ENCODE results near the gene WAC. TPM values are rescaled to one million over a fixed set of nuclear protein-coding genes. Genes with fewer than 3 reads are reported as not detected.
A peak's percentile ranks its signal among the peaks of the same experiment; 100 is the strongest.

WAC gene
- total and polyA plus RNA-seq, 9 of the 15 experiments (the other 6 are each of a cell fraction or from before 2014, with no cell fraction given): 24.8 to 123 (median 78.2) TPM

- TF ChIP-seq ZBTB43 (CRISPR knock-in tag; IDR thresholded peaks at IDR 0.05) (no peak), ZMIZ1 (IDR thresholded peaks at IDR 0.05; ENCODE audit: low read depth in 2 of 2, low read length in 2 of 2) (no peak)
Measured at GRCh38 chr10:28627102-28627501, 94.2 kb downstream of the WAC start (continued).

DNA sequence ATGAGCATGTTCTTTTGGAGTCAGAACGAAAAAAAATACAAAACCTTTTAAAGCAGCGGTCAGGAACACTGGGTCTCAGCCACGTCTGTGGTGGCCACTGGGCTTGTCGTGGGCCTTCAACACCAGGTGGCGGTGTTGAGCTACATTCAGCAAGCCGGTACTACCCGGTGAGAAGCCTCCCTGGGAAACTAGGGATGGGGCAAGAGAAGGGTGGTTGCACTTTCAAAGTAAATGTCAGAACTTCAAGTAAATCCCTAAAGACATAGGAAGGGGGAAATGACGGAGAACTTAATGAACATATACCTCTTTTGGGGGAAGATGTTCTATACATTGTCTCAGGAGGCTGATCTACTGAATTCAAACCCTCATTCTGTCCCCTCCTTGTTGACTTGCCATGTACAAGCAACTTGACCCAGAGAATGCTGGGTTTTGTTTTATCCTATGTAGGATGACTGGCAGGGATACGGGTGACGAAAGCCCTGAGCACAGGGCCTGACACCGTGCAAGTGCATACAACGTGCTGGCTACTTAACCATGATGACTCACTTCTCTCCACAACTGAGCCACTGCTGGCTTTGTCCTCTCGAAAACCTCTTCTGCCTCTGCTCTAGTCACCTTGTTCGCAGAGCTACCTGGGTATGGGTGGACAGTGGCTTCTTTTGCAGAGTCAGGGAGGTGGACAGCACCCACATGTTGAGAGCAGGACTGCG is 95.4 kb downstream of the WAC start:
- CTCF ChIA-PET (ENCODE audit: low intra/inter-chr PET ratio): interaction anchor here (0.5 to 2.1 kb wide), 7 partner anchors 20 to 676 kb away, joined by 3 to 13 read pairs (median 5); no protein-coding TSS in a partner anchor
- no peak overlapping the region; the same call in 1 of the 2 replicates for H3K4me2 ChIP-seq (ENCODE audit: insufficient read depth, low read length)
- TF ChIP-seq, protein P1, sequence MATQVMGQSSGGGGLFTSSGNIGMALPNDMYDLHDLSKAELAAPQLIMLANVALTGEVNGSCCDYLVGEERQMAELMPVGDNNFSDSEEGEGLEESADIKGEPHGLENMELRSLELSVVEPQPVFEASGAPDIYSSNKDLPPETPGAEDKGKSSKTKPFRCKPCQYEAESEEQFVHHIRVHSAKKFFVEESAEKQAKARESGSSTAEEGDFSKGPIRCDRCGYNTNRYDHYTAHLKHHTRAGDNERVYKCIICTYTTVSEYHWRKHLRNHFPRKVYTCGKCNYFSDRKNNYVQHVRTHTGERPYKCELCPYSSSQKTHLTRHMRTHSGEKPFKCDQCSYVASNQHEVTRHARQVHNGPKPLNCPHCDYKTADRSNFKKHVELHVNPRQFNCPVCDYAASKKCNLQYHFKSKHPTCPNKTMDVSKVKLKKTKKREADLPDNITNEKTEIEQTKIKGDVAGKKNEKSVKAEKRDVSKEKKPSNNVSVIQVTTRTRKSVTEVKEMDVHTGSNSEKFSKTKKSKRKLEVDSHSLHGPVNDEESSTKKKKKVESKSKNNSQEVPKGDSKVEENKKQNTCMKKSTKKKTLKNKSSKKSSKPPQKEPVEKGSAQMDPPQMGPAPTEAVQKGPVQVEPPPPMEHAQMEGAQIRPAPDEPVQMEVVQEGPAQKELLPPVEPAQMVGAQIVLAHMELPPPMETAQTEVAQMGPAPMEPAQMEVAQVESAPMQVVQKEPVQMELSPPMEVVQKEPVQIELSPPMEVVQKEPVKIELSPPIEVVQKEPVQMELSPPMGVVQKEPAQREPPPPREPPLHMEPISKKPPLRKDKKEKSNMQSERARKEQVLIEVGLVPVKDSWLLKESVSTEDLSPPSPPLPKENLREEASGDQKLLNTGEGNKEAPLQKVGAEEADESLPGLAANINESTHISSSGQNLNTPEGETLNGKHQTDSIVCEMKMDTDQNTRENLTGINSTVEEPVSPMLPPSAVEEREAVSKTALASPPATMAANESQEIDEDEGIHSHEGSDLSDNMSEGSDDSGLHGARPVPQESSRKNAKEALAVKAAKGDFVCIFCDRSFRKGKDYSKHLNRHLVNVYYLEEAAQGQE (IDR thresholded peaks at IDR 0.05; ENCODE audit: borderline replicate concordance): peak; percentile 86
- TF ChIP-seq, protein P1 (CRISPR knock-in tag; IDR thresholded peaks at IDR 0.05; ENCODE audit: low read depth): no peak
- TF ChIP-seq RAD21 (CRISPR knock-in tag; conservative IDR thresholded peaks at IDR 0.05 in 1 of 2, IDR thresholded peaks at IDR 0.05 in 1 of 2): peak; percentile 91 to 97

More for the DNA sequence above, 95.4 kb downstream of the WAC start:
- in situ Hi-C loops (cut with MboI): no loop called here
- no peaks in the 10 kb centered on the region for H3K36me3 ChIP-seq (ENCODE audit: control insufficient read depth, insufficient read depth, low read length)
- H4K20me1 ChIP-seq (replicated peaks; ENCODE audit: control insufficient read depth, insufficient read depth, low read length): peaks cover 8% of the 10 kb centered on the region; the same call in 1 of the 2 replicates
- POLR2A ChIA-PET: interaction anchor here (0.6 to 1.5 kb wide), 8 partner anchors 8 to 833 kb away, joined by 3 to 4 read pairs (median 4); no protein-coding TSS in a partner anchor
- H2AFZ ChIP-seq (ENCODE audit: low read depth, low read length): no peak overlapping the region
- peaks cover 15 to 48% of the 10 kb centered on the region in 2 experiments; a peak in 4 of 5 replicates for H3K27me3 ChIP-seq (ENCODE audit: control insufficient read depth in 2 of 2, insufficient read depth in 2 of 2, low read length in 2 of 2)
- H3K9me3 ChIP-seq (replicated peaks; ENCODE audit: control insufficient read depth, insufficient read depth, low read depth, low read length): no peaks in the 10 kb centered on the region
- H3K27ac ChIP-seq (ENCODE audit: extremely low read depth, low read depth, low read length): no peak overlapping the region
- ATAC-seq (peak; percentile 96), FAIRE-seq (peak; percentile 94), DNase-seq (ENCODE audit: extremely low read depth in 1 of 4, low spot score in 3 of 4) (peak; percentile 82 to 88 (median 87))
- H3K79me2 ChIP-seq (ENCODE audit: control insufficient read depth, insufficient read depth, low read length): no peaks in the 10 kb centered on the region
- WGBS (ENCODE audit: insufficient coverage, low coverage, missing lambda C conversion rate): under 1% methylated on average over 15 of the region's 15 CpGs
- H3K9ac ChIP-seq (ENCODE audit: insufficient read depth in 1 of 2, low read depth in 2 of 2, low read length in 2 of 2): no peak overlapping the region
- intact Hi-C loops (cut with micrococcal nuclease): loop anchor here (5.0 to 10.0 kb wide), 3 partner anchors 34 to 674 kb away; no protein-coding TSS in a partner anchor
- no peak overlapping the region for H3K4me3 ChIP-seq
- no peaks in the 10 kb centered on the region; a peak in 1 of 5 replicates for H3K4me1 ChIP-seq (replicated peaks in 1 of 2; ENCODE audit: control insufficient read depth in 2 of 2, insufficient read depth in 2 of 2, low read length in 2 of 2)
- BruUV-seq (replicated peaks): no TSS peak
- no peaks in the 10 kb centered on the region for H3K9me1 ChIP-seq (ENCODE audit: control insufficient read depth, insufficient read depth, low read length)

Data from K562 (cell line).